ENCODE data around the gene TPSG1.

DNA sequence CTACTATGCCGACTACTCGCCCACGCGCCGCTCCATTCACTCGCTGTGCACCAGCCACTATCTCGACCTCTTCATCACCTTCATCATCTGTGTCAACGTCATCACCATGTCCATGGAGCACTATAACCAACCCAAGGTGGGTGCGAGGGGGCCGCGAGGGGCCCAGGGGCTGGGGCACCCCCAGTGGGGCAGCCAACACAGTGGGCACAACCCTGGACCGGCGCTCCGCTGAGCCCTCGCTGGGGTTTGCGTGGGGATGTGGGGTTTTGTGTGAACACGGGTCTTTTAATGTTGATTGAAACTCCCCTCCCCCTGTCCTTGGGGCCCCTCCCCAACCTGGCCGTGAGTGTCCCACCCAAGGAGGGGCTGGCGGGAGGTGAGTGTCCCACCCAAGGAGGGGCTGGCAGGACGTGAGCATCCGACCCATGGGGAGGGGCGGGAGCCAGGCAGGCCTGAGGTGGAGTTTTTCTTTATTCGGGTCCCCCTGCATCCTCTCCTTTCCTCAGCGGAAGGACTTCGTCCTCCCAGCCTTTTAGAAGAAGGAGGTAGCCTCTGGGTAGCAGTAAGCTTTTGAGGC is 11.2 kb downstream of the TPSG1 start:
- TF ChIP-seq YY1 (IDR thresholded peaks at IDR 0.05; ENCODE audit: insufficient read depth, insufficient read length) (no peak), SUZ12 (IDR thresholded peaks at IDR 0.05; ENCODE audit: extremely low read depth, insufficient read depth, insufficient read length) (no peak), ZNF274 (IDR thresholded peaks at IDR 0.05; ENCODE audit: low read depth, low read length) (no peak)

Measured in NT2/D1 (cell line).